IPS-18a (cell line): ENCODE measurements around the gene SELPLG.
"Not testable (repeated sequence)": the region's sequence is repeated elsewhere in the genome, so short reads cannot be mapped to it uniquely, and the experiment has no call there.

Experiments used
- H3K27ac ChIP-seq: one replicate; pipeline ENCODE4 v1.5.1; 2013; ENCODE audit warnings: low read length
- H3K27me3 ChIP-seq: one replicate; pipeline ENCODE4 v1.6.1; 2013; ENCODE audit warnings: mild to moderate bottlenecking, low read length; ENCODE audit not compliant: control insufficient read depth, insufficient read depth
- H3K36me3 ChIP-seq: one replicate; pipeline ENCODE4 v1.6.1; 2013; ENCODE audit warnings: low read depth, low read length; ENCODE audit not compliant: control insufficient read depth
- H3K4me1 ChIP-seq: one replicate; pipeline ENCODE4 v1.6.1; 2013; ENCODE audit warnings: low read depth, low read length; ENCODE audit not compliant: control insufficient read depth
- H3K4me3 ChIP-seq: one replicate; pipeline ENCODE4 v1.5.1; 2013; ENCODE audit warnings: low read length
- H3K9ac ChIP-seq: one replicate; pipeline ENCODE4 v1.6.1; 2013; ENCODE audit warnings: mild to moderate bottlenecking, low read length, moderate library complexity
- H3K9me3 ChIP-seq: one replicate; pipeline ENCODE4 v1.6.1; 2013; ENCODE audit warnings: low read depth, low read length; ENCODE audit not compliant: control insufficient read depth

SELPLG gene

DNA sequence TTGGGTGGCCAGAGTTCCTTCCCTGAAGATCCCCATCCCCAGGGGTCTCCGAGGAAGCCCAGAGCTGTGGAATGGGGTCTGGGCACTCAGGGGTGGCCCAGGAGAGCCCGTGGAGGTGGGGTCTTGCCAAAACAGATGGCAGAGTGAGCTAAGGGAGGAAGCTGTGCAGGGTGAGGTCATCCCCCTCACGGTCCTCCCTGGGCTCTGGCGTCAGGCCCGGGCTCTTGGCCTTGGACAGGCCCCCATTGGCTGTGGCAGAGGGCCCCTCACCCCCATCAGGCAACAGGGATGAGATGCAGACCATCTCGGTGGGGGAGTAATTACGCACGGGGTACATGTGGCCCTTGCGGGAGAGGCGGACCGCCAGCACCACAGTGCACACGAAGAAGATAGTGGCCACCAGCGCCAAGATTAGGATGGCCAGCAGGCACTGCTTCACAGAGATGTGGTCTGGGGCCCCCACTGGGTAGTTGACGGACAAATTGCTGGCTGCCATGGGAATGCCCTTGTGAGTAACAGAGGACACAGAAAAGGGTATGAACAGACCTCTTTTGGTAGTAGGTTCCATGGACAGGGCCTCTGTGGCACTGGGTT, 10.7 kb downstream of the SELPLG start:
- H3K4me3 ChIP-seq = no peak overlapping the region
- H3K27me3 ChIP-seq = no peaks in the 10 kb centered on the region
- H3K9ac ChIP-seq = no peak overlapping the region
- H3K27ac ChIP-seq = no peak overlapping the region
- no peaks in the 10 kb centered on the region for H3K36me3 ChIP-seq
- peaks cover 4% of the 10 kb centered on the region for H3K4me1 ChIP-seq
- H3K9me3 ChIP-seq = no peaks in the 10 kb centered on the region

DNA sequence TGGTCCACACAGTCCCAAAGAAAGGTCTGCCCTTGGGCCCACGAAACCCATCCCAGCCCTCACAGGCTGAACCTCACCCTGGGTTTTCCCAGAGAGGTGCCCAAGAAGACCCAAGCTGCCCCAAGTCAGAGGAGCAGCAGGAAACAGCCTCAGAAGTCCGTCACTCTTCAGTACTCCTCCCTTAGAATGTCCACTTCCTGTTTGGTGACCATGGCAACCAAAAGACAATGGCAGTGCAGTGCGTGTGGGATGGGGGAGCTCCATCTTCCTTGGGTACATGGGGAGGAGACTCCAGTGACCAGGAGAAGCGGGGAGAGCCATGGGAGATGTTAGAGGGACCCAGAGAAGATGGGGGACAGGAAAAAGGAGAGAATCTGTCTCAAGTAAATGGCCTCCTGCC, 11.3 kb downstream of the SELPLG start:
- Histone ChIP-seq H3K4me3 (no peak overlapping the region), H3K36me3 (no peaks in the 10 kb centered on the region), H3K9me3 (no peaks in the 10 kb centered on the region), H3K27ac (no peak overlapping the region), H3K27me3 (no peaks in the 10 kb centered on the region), H3K4me1 (peaks cover 4% of the 10 kb centered on the region), H3K9ac (no peak overlapping the region)

DNA sequence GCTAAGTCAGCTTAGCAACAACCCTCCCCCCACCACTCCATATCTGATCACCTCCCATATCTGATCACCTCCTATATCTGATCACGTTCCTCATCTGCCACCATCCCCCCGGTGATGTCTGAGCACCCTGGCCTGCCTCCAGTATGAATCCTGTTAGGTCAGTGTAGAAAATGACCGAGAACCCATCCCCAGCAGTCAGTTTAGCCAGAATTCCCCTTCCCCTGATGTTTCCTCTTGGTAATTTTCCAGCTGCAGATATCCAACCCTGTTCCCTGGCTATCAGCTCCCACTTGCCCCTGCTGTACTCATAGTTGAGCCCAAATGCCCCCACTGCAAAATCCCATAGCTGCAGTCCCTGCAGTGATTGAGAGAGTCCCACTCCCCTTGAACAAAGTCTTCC, 12.5 kb downstream of the SELPLG start:
- H3K4me1 ChIP-seq = peaks cover 4% of the 10 kb centered on the region
- no peaks in the 10 kb centered on the region for H3K27me3 ChIP-seq
- H3K9me3 ChIP-seq = no peaks in the 10 kb centered on the region
- no peak overlapping the region for H3K4me3 ChIP-seq
- no peaks in the 10 kb centered on the region for H3K36me3 ChIP-seq
- no peak overlapping the region for H3K27ac ChIP-seq
- H3K9ac ChIP-seq = no peak overlapping the region

DNA sequence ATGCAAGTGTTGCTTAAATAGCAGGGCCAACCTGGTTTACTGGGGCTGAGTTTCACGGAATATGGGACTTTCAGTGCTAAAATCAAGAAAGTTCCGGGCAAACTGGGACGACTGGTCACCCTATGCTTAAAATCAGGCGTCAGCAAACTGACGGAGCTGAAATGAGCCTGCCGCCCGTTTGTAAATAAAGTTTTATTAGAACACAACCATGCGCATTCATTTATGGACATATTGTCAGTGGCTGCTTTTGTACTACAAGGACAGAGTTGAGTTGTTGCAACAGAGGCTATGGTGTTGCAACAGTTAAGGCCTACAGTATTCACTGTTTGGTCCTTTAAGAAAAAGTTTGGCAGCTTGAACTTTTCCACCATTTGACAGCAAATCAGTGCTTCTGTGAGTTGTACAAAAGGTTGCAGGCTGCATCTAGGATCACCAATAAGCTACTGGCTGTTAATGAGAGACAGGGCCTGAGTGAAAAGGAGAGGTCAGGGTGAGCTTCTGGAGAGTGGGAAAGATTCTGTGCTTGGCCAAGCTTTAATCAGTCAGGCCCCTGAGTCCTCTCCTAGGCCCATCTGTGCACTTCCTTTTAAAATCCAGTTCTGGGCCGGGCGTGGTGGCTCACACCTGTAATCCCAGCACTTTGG, 13.3 kb downstream of the SELPLG start:
- H3K4me3 ChIP-seq = no peak overlapping the region
- H3K27ac ChIP-seq = no peak overlapping the region
- H3K9me3 ChIP-seq = no peaks in the 10 kb centered on the region
- H3K36me3 ChIP-seq = no peaks in the 10 kb centered on the region
- no peak overlapping the region for H3K9ac ChIP-seq
- no peaks in the 10 kb centered on the region for H3K27me3 ChIP-seq
- H3K4me1 ChIP-seq = peaks cover under 1% of the 10 kb centered on the region

DNA sequence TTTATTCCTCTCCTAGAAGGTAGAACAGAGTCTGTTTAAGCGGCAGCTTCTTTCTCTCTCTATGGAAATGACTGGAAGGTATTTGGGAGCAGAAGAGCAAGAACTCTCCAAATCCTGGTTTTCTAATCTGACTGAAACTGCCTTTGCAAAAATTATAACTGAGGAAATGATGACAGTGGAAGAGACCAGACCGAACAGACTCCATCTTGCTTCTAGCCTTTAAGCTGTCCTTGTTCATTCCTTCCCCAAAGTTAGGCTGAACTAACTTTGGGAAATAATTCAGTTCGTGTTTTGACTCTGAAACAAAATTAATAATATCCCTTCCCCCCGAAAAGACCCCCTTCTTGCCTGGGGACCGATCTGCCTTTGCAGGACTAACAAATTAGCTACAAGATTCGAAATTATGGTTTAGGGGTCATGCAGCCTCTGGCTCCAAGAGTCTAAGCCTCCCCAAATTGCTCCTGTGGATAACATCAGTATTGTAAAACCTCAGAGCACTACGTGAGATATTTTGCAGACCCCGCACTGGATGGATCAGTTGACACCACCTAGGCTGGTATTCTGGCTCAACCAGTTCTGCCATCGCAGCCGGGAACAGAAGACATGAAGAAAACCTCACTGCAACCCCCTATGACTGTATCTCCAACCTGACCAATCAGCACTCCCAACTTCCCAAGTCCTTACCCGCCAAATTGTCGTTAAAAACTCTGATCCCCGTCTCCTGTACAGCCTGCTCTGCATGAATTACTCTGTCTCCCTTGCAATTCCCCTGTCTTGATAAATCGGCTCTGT, 14.1 kb downstream of the SELPLG start:
- Histone ChIP-seq H3K4me1 (no peaks in the 10 kb centered on the region), H3K4me3 (no peak overlapping the region), H3K27me3 (no peaks in the 10 kb centered on the region), H3K36me3 (no peaks in the 10 kb centered on the region), H3K27ac (no peak overlapping the region), H3K9me3 (no peaks in the 10 kb centered on the region), H3K9ac (no peak overlapping the region)

DNA sequence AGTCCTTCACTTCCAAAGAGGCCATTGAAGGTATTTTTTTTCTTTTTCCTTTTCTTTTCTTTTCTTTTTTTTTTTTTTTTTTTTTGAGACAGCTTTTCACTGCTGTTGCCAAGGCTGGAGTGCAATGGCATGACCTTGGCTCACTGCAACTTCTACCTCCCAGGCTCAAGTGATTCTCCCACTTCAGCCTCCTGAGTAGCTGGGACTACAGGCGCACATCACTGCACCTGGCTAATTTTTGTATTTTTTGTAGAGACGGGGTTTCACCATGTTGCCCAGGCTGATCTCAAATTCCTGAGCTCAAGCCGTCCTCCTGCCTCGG, 14.8 kb downstream of the SELPLG start:
- H3K27me3 ChIP-seq, H3K9ac ChIP-seq: not testable (repeated sequence)

DNA sequence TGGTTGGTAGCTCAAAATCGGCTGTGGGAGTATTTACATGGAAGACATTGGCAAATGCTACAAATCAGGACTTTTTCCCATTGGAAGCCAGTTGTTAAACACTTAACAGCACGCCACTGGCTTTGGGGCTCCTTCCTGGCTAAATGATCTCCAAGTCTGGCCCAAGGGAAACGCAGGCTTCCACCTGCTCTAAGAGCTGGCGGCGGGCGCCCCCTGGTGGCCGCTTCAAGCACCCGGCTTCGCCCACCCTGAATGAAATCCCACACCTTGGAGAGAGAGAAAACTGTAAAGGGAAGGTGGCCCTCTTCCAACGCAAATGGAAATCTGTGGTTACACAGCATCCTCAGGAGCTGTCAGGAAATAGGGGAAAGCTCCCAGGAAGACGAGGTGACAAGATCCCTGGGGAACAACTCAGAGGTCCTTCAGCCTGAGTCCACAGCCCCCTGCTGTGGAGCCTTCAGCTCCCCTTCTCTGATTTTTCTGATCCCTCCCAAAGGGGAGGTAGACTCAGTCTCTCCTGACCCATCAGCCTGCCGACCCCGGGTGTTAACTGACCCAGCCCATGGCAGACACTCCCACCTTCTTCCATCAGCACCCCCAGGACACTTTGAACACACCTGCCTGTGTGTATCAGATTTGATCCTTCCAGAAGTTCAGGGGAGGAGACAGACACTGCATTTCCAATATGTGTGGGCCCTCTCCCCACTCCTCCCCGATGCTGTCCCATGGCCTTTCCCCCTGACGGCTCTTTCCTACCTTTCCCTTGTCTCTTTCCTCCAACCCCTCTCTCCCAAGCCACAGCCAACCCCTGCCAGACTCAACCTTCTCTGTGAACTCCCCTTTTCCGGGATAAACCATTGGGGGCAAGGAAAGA, 15.4 kb downstream of the SELPLG start:
- Histone ChIP-seq H3K36me3 (no peaks in the 10 kb centered on the region), H3K27me3 (no peaks in the 10 kb centered on the region), H3K9me3 (no peaks in the 10 kb centered on the region), H3K27ac (no peak overlapping the region), H3K4me3 (no peak overlapping the region), H3K9ac (no peak overlapping the region), H3K4me1 (no peaks in the 10 kb centered on the region)

More for the DNA sequence above, 14.8 kb downstream of the SELPLG start:
- not testable (repeated sequence) for H3K4me1 ChIP-seq, H3K4me3 ChIP-seq, H3K27ac ChIP-seq, H3K9me3 ChIP-seq, H3K36me3 ChIP-seq

DNA sequence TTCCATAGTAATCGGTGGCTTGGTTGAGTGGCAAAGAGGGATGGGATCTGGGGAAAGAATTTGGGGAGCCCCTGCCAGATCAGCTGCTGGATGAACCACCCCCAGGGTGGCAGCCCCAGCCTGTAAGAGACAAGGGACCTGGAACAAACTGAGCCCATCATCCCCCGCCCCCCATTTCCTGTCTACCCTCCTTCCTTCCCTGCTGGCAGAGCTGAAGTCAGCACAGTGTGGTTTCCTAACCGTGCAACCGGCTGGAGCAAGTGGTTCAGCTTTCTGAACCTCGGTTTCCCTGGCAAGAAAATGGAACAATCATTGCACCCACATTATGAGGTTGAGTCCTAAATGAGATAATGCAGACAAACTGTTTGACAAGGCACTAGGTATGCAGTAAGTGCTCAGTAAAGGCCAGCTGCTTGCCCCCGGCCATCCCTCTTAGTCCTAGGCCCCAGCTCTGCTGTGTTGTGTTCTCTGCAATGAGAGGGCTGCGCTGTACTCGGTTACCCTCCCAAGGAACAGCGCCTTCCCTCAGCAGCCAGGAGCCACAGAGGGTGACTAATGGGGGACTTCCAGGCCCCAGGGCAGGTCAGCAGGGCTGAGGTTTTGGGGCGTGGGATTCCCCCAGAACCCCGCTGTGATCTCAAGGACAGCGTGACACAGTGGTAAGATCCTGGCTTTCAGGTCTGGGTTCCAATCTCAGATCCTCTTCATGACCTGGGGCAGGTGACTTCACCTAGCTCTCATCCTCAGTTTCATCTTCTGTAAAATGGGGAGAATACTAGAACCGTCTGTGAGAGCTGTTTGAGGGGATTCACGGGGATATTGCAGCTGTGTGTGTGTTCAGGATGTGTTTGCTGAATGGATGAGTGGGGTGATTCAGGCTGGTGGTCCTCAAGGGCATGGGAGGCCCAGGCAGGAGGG, 16.5 kb downstream of the SELPLG start:
- no peaks in the 10 kb centered on the region for H3K27me3 ChIP-seq
- no peaks in the 10 kb centered on the region for H3K9me3 ChIP-seq
- no peak overlapping the region for H3K9ac ChIP-seq
- no peak overlapping the region for H3K4me3 ChIP-seq
- no peak overlapping the region for H3K27ac ChIP-seq
- H3K4me1 ChIP-seq = no peaks in the 10 kb centered on the region
- no peaks in the 10 kb centered on the region for H3K36me3 ChIP-seq

DNA sequence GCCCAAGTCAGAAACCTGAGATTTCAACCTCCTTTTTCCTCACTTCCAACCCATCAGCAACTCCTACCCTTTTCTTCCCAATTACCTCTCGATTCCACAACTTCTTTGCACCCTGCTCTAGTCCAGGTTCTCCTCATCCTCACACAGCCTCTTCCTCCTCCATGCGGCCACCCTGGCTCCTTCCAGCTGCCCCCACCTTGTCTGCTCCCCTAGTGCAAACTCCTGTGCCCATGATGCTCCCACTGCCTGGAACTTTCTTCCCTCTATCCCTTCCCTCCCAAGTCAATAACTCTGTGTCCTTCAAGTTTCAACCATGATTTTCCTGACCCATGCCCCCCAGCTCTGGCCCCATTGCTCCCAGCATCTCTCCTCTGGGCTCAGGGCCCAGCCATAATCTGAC, 17.3 kb downstream of the SELPLG start:
- Histone ChIP-seq H3K27ac (no peak overlapping the region), H3K27me3 (no peaks in the 10 kb centered on the region), H3K9ac (no peak overlapping the region), H3K36me3 (no peaks in the 10 kb centered on the region), H3K4me1 (no peaks in the 10 kb centered on the region), H3K4me3 (no peak overlapping the region), H3K9me3 (no peaks in the 10 kb centered on the region)

DNA sequence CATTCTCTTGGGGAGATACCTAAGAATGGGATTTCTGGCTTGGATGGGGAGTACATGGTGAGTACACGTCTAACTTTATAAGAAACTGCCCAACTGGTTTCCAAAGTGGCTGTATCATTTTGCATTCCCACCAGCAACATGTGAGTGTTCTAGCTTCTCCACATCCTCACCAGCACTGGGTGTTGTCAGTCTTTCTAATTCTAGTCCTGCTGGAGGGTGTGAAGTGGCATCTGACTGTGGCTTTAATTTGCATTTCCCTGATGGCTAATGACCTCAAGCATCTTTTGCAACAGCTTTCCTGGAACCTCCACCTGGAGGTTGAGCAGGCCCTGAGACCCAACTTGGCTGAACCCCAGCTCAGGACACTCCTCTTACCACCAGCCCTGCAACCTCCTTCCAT, 17.8 kb downstream of the SELPLG start:
- Histone ChIP-seq H3K4me3 (no peak overlapping the region), H3K36me3 (no peaks in the 10 kb centered on the region), H3K9ac (no peak overlapping the region), H3K27me3 (no peaks in the 10 kb centered on the region), H3K27ac (no peak overlapping the region), H3K9me3 (no peaks in the 10 kb centered on the region), H3K4me1 (no peaks in the 10 kb centered on the region)

DNA sequence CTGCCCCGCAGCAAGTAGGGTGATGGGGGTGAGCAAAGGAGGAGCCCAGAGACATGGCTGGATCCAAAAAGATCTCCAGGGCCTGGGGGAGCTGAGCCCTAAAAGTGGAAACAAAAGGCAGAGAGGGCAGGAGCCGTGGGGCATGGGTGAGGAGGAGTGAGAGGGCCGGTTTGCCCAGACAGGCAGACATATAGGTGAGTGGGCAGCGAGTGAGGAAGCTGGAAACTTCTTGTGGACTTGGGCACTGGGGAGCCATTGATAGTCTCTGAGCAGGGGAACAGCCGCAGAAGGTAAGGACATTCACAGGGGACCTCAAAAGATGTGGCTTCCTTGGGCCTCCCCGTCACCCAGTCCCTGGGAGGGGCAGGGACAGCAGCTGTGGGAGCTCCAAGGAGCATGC, 19.1 kb downstream of the SELPLG start:
- H3K4me1 ChIP-seq = no peaks in the 10 kb centered on the region
- no peaks in the 10 kb centered on the region for H3K36me3 ChIP-seq
- H3K27me3 ChIP-seq = no peaks in the 10 kb centered on the region
- H3K27ac ChIP-seq = no peak overlapping the region
- no peak overlapping the region for H3K9ac ChIP-seq
- H3K4me3 ChIP-seq = no peak overlapping the region
- H3K9me3 ChIP-seq = no peaks in the 10 kb centered on the region
